Activated naive CD8-positive, alpha-beta T cell treated with anti-CD3 and anti-CD28 coated beads, Interleukin-2, amount 50 U/mL, for 24 hours (primary cell): Measurements from ENCODE around the gene MACROD1.

ENCODE experiments used
- ATAC-seq: fragments of 150-1000 bp; cut with Tn5 transposase; one replicate; pipeline ENCODE4 v1.10.0; 2021
- DNase-seq: peaks from one replicate; pipeline ENCODE4 v3.0.0; 2021
- H3K27ac Mint-ChIP-seq: one replicate; pipeline ENCODE4 v1.8.0; 2021; ENCODE audit warnings: mild to moderate bottlenecking, mixed read lengths
- H3K27me3 Mint-ChIP-seq: one replicate; pipeline ENCODE4 v1.8.0; 2021; ENCODE audit warnings: mixed read lengths
- H3K36me3 Mint-ChIP-seq: one replicate; pipeline ENCODE4 v1.8.0; 2021; ENCODE audit warnings: low read depth, mixed read lengths
- H3K4me1 Mint-ChIP-seq: one replicate; pipeline ENCODE4 v1.8.0; 2021; ENCODE audit warnings: mixed read lengths
- H3K4me3 Mint-ChIP-seq: one replicate; pipeline ENCODE4 v1.8.0; 2021; ENCODE audit warnings: mild to moderate bottlenecking, moderate library complexity, mixed read lengths
- H3K9me3 Mint-ChIP-seq: one replicate; pipeline ENCODE4 v1.8.0; 2021; ENCODE audit warnings: mixed read lengths

MACROD1 gene

GRCh38 chr11:63998558-63999348, 167.2 kb downstream of the MACROD1 start:
- Mint-ChIP-seq H3K27me3 (peaks cover 7% of the 10 kb centered on the region), H3K27ac (no peak overlapping the region), H3K4me3 (no peak overlapping the region), H3K36me3 (peaks cover 20% of the 10 kb centered on the region), H3K9me3 (no peaks in the 10 kb centered on the region), H3K4me1 (peaks cover 5% of the 10 kb centered on the region)
- DNase-seq (peak; percentile 21), ATAC-seq (no peak)

- H3K9me3 Mint-ChIP-seq: no peaks in the 10 kb centered on the region
- H3K36me3 Mint-ChIP-seq: peaks cover 23% of the 10 kb centered on the region
- no peak overlapping the region for H3K4me3 Mint-ChIP-seq
- DNase-seq (no peak), ATAC-seq (no peak)
- peaks cover 7% of the 10 kb centered on the region for H3K4me1 Mint-ChIP-seq
- peaks cover 7% of the 10 kb centered on the region for H3K27me3 Mint-ChIP-seq
- H3K27ac Mint-ChIP-seq: no peak overlapping the region
These were observed 168.0 kb downstream of the MACROD1 start for GRCh38 chr11:63997801-63998337.

- H3K27ac Mint-ChIP-seq: no peak overlapping the region
- no peaks in the 10 kb centered on the region for H3K9me3 Mint-ChIP-seq
- H3K27me3 Mint-ChIP-seq: peaks cover 7% of the 10 kb centered on the region
- H3K36me3 Mint-ChIP-seq: peaks cover 24% of the 10 kb centered on the region
- peaks cover 7% of the 10 kb centered on the region for H3K4me1 Mint-ChIP-seq
- DNase-seq: no peak
- H3K4me3 Mint-ChIP-seq: no peak overlapping the region
- ATAC-seq: no peak
These were observed 168.7 kb downstream of the MACROD1 start for GRCh38 chr11:63997104-63997700.

GRCh38 chr11:63996512-63996911, 169.4 kb downstream of the MACROD1 start:
- peaks cover 26% of the 10 kb centered on the region for H3K36me3 Mint-ChIP-seq
- peaks cover 3% of the 10 kb centered on the region for H3K27me3 Mint-ChIP-seq
- H3K9me3 Mint-ChIP-seq: no peaks in the 10 kb centered on the region
- peaks cover 7% of the 10 kb centered on the region for H3K4me1 Mint-ChIP-seq
- ATAC-seq: no peak
- H3K27ac Mint-ChIP-seq: no peak overlapping the region
- no peak overlapping the region for H3K4me3 Mint-ChIP-seq
- no peak for DNase-seq

- Mint-ChIP-seq H3K4me3 (no peak overlapping the region), H3K36me3 (peaks cover 39% of the 10 kb centered on the region), H3K27ac (no peak overlapping the region), H3K9me3 (no peaks in the 10 kb centered on the region), H3K4me1 (peaks cover 2% of the 10 kb centered on the region), H3K27me3 (no peaks in the 10 kb centered on the region)
- ATAC-seq: no peak
- no peak for DNase-seq
These were observed 171.9 kb downstream of the MACROD1 start for GRCh38 chr11:63993993-63994392.

GRCh38 chr11:63993100-63993499, 172.8 kb downstream of the MACROD1 start:
- no peaks in the 10 kb centered on the region for H3K27me3 Mint-ChIP-seq
- H3K9me3 Mint-ChIP-seq: no peaks in the 10 kb centered on the region
- DNase-seq (no peak), ATAC-seq (no peak)
- H3K27ac Mint-ChIP-seq: no peak overlapping the region
- no peak overlapping the region for H3K4me3 Mint-ChIP-seq
- H3K4me1 Mint-ChIP-seq: peaks cover 7% of the 10 kb centered on the region
- H3K36me3 Mint-ChIP-seq: peaks cover 42% of the 10 kb centered on the region

GRCh38 chr11:63991558-63991957, 174.4 kb downstream of the MACROD1 start:
- Mint-ChIP-seq H3K36me3 (peaks cover 31% of the 10 kb centered on the region), H3K4me3 (no peak overlapping the region), H3K4me1 (peaks cover 17% of the 10 kb centered on the region), H3K9me3 (no peaks in the 10 kb centered on the region), H3K27ac (no peak overlapping the region), H3K27me3 (no peaks in the 10 kb centered on the region)
- no peak for DNase-seq
- ATAC-seq: no peak

- Mint-ChIP-seq H3K27me3 (no peaks in the 10 kb centered on the region), H3K27ac (peak overlapping the region; percentile 35), H3K36me3 (peaks cover 23% of the 10 kb centered on the region), H3K9me3 (no peaks in the 10 kb centered on the region), H3K4me3 (peak overlapping the region; percentile 96), H3K4me1 (peaks cover 28% of the 10 kb centered on the region)
- DNase-seq (no peak), ATAC-seq (no peak)
These were observed 178.9 kb downstream of the MACROD1 start for GRCh38 chr11:63986932-63987513.

GRCh38 chr11:63986156-63986931, 179.6 kb downstream of the MACROD1 start, which contains the start of gene OTUB1:
TSS of gene OTUB1 (plus strand) at chr11:63986438. CDS start at chr11:63986457, 19 bp downstream.
- DNase-seq: peak; percentile 88
- Mint-ChIP-seq H3K27me3 (no peaks in the 10 kb centered on the region), H3K4me3 (peak within 1 kb of the TSS; percentile 96), H3K9me3 (no peaks in the 10 kb centered on the region), H3K4me1 (peaks cover 28% of the 10 kb centered on the region), H3K36me3 (peaks cover 20% of the 10 kb centered on the region), H3K27ac (peak within 1 kb of the TSS; percentile 98)
- ATAC-seq: peak; percentile 93

- H3K4me3 Mint-ChIP-seq: peak overlapping the region; percentile 96
These were observed 180.1 kb downstream of the MACROD1 start for GRCh38 chr11:63985812-63986155.

GRCh38 chr11:63979426-63979825, 186.5 kb downstream of the MACROD1 start:
- H3K27me3 Mint-ChIP-seq: no peaks in the 10 kb centered on the region
- peaks cover 17% of the 10 kb centered on the region for H3K36me3 Mint-ChIP-seq
- DNase-seq (no peak), ATAC-seq (no peak)
- no peaks in the 10 kb centered on the region for H3K9me3 Mint-ChIP-seq
- no peak overlapping the region for H3K4me3 Mint-ChIP-seq
- peaks cover 21% of the 10 kb centered on the region for H3K4me1 Mint-ChIP-seq
- no peak overlapping the region for H3K27ac Mint-ChIP-seq

More at GRCh38 chr11:63985812-63986155, 180.1 kb downstream of the MACROD1 start:
- ATAC-seq: peak; percentile 79
- DNase-seq: peak; percentile 75
- Mint-ChIP-seq H3K27me3 (no peaks in the 10 kb centered on the region), H3K36me3 (peaks cover 16% of the 10 kb centered on the region), H3K4me1 (peaks cover 28% of the 10 kb centered on the region), H3K27ac (peak overlapping the region; percentile 98), H3K9me3 (no peaks in the 10 kb centered on the region)

GRCh38 chr11:63978551-63979239, 187.2 kb downstream of the MACROD1 start:
- DNase-seq (no peak), ATAC-seq (no peak)
- Mint-ChIP-seq H3K36me3 (peaks cover 18% of the 10 kb centered on the region), H3K4me3 (no peak overlapping the region), H3K4me1 (peaks cover 26% of the 10 kb centered on the region), H3K9me3 (no peaks in the 10 kb centered on the region), H3K27ac (peak overlapping the region; percentile 14), H3K27me3 (no peaks in the 10 kb centered on the region)

- ATAC-seq (peak; percentile 99), DNase-seq (peak; percentile 93)
- Mint-ChIP-seq H3K36me3 (peaks cover 18% of the 10 kb centered on the region), H3K9me3 (no peaks in the 10 kb centered on the region), H3K27ac (peak within 1 kb of the TSS; percentile 98), H3K27me3 (no peaks in the 10 kb centered on the region), H3K4me3 (peak within 1 kb of the TSS; percentile 94), H3K4me1 (peaks cover 27% of the 10 kb centered on the region)
These were observed 191.4 kb downstream of the MACROD1 start, which contains the start of gene COX8A for GRCh38 chr11:63974259-63975143. TSS of gene COX8A (plus strand) at chr11:63974620. CDS start at chr11:63974681, 61 bp downstream.
